ENCODE results near the gene SPTBN4.
"Not testable (repeated sequence)": the region's sequence is repeated elsewhere in the genome, so short reads cannot be mapped to it uniquely, and the experiment has no call there.

SPTBN4 gene

DNA sequence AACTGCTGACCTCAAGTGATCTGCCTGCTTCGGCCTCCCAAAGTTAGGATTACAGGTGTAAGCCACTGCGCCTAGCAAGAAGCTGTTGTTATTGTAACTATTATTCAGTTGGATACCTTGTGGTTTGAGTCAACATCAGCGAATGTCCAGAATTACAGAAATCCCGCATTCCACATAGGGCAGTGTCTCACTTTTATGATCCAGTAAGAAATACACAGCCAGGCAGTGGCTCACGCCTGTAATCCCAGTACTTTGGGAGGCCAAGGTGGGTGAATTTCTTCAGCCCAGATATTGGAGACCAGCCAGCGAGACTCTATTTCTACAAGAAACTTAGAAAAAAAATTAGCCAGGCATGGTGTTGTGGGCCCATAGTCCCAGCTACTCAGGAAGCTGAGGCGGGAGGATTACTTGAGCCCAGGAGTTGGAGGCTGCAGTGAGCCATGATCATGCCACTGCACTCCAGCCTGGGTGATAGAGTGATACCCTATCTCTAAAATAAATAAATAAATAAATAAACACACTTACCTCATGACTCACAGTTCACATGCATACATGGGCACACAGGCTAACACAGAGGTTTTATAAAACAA lies 43.8 kb downstream of the SPTBN4 start:
- no peak for DNase-seq

DNA sequence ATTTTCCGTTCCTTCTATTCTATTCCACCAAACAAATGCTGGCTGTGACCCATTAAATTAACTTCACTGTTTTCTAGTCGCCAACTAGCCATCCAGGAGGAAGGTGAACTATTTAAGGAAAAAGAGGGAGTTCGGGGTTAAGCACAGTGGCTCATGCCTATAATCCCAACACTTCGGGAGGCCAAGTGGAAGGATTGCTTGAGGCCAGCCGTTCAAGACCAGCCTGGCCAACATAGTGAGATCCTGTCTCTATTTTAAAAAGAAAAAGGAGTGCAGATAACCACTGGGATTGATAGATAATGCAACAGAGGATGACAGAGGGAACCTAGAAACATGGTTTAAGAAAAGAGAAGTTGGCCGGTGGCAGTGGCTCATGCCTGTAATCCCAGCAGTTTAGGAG lies 44.7 kb downstream of the SPTBN4 start:
- no peak for DNase-seq

DNA sequence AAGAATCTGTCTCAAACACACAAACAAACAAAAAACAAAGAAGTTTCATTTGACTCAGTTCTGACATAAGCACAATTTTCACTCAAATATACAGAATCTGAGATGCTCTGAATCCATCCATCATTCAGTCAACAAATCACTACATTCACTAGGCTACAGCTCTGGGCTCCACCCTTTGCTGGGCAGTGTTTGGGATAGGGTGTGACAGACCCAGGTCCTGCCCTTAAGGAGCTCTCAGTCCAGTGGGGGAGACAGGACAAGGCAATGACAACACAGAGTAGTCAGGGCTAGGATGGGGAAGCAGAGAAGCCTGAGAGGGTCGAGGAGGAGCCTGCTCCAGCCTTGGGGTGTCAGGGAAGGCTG lies 45.3 kb downstream of the SPTBN4 start:
- DNase-seq: no peak

DNA sequence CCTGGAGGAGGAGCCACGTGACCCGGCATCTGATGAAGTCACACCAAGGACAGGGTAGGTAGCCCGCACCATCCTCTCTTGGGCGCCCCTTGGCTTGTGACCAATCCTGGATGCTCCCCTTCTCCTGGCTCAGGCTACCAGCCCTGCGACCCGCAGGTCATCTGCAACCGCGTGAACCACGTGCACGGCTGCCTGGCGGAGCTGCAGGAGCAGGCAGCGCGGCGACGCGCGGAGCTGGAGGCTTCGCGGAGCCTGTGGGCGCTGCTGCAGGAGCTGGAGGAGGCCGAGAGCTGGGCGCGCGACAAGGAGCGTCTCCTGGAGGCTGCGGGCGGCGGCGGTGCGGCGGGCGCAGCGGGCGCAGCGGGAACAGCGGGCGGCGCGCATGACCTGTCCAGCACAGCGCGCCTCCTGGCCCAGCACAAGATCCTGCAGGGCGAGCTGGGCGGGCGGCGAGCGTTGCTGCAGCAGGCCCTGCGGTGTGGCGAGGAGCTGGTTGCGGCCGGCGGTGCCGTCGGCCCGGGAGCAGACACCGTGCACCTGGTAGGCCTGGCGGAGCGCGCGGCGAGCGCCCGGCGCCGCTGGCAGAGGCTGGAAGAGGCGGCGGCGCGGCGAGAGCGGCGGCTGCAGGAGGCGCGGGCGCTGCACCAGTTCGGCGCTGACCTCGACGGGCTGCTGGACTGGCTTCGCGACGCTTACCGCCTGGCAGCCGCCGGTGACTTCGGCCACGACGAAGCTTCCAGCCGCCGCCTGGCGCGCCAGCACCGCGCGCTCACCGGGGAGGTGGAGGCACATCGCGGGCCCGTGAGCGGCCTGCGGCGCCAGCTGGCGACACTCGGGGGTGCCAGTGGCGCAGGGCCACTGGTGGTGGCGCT lies 45.9 kb downstream of the SPTBN4 start:
- peak; percentile 43 for DNase-seq

DNA sequence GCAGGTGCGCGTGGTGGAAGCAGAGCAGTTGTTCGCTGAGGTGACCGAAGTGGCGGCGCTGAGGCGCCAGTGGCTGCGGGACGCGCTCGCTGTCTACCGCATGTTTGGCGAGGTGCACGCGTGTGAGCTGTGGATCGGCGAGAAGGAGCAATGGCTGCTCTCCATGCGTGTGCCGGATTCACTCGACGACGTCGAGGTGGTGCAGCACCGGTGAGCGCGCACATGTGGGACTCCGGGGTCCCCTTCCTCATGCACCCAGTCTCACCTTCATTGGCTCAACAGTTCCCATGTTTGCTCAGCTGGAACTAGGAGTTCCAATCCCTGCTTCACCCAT lies 46.5 kb downstream of the SPTBN4 start:
- DNase-seq: no peak

DNA sequence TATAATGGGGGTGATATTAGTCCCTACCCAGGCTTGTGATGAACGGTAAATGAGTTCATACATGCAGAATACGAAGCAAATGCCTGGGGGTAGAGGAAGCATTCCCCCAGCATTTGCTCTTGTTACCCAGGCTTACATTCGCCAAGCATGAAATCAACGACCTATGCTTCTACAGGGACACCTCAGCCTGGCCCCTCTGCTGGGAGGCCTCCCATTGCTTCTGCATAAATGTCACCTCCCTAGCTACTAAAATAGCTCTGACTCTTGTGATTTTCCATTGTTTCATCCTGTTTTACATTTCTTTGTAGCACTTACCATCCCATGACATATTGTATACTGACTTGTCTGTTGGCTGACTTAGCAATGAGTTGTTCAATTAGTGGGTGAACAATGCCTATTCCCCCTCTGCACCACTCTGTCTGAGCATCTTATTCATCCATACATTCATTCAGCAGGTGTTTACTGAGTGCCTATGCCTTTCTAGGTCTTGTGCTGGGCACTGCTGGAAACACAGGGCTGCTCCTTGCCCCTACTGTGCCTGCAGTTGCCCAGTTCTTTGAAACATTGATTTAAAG lies 47.0 kb downstream of the SPTBN4 start:
- no peak for DNase-seq

DNA sequence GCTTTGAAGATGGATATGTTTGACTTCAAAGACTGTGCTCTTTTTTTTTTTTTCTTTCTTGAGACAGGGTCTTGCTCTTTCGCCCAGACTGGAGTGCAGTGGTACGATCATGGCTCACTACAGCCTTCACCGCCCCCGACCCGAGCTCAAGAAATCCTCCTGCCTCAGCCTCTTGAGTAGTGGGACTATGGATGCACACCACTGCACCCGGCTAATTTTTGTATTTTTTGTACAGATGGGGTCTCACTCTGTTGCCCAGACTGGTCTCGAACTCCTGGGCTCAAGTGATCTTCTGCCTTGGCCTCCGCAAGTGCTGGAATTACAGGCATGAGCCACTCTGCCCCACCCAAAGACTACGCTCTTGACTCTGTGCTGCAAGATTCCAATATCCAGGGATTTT lies 50.4 kb downstream of the SPTBN4 start:
- DNase-seq: no peak

DNA sequence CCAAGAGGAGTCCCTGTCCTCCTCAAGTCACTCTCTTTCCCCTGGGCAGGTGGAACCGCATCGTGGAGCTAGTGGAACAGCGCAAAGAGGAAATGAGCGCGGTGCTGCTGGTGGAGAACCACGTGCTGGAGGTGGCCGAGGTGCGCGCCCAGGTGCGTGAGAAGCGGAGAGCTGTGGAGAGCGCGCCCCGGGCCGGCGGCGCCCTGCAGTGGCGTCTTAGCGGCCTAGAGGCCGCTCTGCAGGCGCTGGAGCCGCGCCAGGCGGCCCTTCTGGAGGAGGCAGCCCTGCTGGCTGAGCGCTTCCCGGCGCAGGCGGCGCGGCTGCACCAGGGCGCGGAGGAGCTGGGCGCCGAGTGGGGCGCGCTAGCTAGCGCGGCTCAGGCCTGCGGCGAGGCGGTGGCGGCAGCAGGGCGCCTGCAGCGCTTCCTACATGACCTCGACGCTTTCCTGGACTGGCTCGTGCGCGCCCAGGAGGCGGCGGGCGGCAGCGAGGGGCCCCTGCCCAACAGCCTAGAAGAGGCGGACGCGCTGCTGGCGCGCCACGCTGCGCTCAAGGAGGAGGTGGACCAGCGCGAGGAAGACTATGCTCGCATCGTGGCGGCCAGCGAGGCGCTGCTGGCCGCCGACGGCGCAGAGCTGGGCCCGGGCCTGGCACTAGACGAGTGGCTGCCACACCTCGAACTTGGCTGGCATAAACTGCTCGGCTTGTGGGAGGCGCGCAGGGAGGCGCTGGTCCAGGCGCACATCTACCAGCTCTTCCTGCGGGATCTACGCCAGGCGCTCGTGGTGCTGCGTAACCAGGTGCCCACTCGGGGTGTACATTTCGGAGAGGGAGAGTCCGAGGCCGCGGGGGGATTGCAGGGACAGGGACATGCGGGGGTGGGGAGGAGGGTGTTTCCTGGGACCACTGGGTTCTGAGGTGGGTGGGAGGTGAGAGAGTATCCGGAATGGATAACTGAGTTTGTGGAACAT lies 52.8 kb downstream of the SPTBN4 start:
- peak; percentile 83 for DNase-seq

DNA sequence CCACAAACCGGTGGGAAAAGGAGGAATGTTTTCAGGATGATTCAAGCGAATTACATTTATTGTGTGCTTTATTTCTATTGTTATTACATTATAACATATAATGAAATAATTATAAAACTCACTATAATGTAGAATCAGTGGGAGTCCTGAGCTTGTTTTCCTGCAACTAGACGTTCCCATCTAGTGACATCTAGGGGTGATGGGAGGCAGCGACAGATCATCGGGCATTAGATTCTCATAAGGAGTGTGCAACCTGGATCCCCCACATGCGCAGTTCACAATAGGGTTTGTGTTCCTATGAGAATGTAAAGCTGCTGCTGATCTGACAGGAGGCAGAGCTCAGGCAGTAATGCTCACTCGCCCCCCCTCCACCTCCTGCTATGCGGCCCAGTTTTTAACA lies 54.5 kb downstream of the SPTBN4 start:
- peak; percentile 57 for DNase-seq

DNA sequence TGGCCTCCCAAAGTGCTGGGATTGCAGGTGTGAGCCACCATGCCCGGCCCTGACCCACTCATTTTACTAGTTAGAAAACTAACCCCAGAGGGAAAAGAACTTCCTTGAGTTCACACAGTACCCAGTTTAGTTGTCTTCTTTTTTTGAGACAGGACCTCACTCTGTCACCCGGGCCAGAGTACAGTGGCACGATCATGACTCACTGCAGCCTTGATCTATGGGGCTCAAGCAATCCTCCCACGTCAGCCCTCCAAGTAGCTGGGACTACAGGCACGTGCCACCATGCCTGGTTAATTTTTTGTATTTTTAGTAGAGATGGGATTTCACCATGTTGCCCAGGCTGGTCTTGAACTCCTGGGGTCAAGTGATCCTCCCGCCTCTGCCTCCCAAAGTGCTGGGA lies 55.1 kb downstream of the SPTBN4 start:
- DNase-seq: not testable (repeated sequence)

DNA sequence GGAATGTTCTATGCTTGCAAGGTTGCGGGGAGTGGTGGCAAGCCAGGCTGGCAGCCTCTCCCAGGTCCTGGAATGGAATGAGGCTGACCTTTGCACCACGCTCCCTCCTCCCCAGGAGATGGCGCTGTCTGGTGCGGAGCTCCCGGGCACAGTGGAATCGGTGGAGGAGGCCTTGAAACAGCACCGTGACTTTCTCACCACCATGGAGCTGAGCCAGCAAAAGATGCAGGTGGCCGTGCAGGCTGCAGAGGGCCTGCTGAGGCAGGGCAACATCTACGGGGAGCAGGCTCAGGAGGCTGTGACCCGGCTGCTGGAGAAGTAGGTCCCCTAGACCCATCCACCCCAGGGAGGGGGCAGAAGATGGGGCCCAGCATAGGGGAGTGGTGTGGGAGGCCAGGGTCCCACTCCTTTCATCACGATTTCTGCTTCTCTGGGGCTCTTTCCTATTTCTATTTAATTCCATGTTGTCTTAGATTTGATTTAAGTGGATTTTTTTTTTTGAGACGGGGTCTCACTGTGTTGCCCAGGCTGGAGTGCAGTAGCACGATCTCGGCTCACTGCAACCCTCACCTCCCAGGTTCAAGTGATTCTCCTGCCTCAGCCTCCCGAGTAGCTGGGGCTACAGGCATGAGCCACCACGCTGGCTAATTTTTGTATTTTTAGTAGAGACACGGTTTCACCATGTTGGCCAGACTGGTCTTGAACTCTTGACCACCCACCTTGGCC lies 56.7 kb downstream of the SPTBN4 start:
- DNase-seq: peak; percentile 85

DNA sequence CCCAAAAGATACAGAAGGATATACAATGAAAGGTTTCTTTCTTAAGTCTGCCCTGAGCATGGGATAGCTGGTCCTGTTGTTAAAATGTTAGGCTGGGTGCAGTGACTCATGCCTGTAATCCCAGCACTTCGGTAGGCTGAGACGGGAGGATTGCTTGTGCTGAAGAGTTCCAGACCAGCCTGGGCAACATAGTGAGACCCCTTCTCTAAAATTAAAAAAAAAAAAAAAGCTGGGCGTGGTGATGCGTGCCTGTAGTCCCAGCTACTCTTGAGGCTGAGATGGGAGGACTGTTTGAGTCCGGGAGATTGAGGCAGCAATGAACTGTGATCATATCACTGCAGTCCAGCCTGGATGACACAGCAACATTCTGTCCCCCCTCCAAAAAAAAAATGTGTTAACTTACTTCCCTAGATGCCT lies 57.3 kb downstream of the SPTBN4 start:
- peak; percentile 45 for DNase-seq

DNA sequence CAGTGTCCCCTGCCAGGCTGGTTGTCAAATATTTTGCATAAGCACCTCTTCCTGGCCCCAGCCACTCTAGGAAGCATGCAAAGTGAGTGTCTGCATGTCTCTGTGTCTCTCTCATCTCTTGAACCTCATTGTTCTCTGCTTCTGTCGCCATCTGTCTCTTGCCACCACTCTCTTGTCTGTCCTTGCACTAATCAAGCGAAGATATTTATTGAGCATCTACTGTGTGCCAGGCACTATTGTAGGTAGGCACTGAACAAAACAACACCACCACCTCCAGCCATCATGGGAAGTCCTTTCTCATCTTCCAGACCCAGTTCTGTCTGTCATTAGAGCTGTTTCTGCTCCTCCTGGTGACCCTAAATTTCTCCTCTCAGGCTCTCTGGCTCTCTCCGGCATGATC lies 57.9 kb downstream of the SPTBN4 start:
- DNase-seq: no peak

DNA sequence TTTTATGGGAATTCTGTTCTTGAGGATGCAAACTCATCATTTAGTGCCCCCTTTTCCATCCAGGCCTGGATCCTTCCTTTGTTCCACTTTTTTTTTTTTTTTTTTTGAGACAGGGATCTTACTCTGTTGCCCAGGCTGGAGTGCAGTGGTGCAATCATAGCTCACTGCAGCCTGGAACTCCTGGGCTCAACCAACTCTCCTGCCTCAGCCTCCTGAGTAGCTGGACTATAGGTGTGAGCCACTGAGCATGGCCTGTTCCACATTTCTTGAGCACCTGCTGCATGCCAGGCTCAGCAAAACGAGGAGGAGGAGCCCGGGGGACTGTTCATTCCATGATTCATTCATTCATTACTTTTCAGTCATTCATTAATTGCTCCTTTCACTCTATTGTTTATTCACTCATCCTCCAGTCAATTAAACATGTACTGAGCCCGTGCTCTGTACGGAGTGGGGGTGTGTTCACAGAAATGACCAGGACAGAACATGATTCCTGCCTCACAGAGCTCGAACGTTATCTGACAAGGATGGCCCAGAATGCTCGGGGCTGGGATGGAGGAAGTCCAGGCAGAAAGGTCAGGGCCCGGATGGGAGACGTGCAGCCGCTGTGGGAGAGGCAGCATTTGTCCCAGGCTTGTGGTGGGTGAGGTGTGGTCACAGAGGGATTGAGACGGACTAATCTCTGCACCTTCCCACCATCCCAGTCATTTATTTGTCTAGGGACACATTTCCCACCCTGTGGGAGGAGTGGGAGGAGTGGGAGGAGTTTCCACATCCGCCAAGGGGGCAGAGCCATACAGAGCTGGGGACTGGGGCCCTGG lies 58.6 kb downstream of the SPTBN4 start:
- DNase-seq: no peak

DNA sequence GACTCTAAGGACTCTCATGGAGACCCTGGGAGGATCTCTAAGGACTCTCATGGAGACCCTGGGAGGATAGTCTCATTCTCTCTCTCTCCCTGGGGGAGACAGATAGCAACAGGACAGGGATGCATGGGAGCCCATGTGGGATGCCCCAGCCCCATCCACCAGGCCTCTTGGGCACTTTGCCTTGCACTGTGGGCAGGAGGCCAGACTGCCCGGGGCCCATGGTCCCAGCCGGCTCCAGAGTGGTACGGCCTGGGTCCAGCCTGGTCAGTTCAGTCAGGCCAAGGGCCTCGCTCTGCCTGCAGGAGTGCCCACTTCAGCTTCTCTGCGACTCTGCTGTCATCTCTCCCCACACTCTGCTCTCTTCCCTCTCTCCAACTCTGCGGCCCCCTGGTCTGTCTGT lies 61.3 kb downstream of the SPTBN4 start:
- DNase-seq: no peak

DNA sequence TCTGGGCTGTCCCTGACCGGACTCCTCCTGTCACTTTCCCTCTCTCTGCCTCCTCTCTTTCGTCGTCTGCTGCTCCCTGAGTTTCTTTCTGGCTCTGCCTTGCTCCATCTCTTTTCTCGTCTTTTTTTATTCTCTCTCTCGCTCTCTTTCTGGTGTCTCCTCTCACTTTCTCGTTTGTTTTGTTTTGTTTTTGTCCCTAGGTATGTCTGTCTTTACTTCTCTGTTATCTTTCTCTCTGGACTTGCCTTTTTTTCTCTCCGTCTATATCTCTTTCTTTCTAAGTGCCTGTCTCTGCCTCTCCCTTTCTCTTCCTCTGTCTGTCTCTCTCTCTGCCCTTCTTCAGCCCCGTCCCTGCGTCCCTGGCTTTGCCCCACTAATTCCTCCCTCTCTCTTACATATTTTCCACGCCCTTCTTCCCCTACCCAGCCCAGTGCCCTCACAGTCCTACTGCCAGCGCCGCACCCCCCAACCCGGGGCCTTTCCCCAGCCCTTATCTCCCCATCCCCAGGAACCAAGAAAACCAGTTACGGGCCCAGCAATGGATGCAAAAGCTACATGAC lies 61.8 kb downstream of the SPTBN4 start:
- no peak for DNase-seq

DNA sequence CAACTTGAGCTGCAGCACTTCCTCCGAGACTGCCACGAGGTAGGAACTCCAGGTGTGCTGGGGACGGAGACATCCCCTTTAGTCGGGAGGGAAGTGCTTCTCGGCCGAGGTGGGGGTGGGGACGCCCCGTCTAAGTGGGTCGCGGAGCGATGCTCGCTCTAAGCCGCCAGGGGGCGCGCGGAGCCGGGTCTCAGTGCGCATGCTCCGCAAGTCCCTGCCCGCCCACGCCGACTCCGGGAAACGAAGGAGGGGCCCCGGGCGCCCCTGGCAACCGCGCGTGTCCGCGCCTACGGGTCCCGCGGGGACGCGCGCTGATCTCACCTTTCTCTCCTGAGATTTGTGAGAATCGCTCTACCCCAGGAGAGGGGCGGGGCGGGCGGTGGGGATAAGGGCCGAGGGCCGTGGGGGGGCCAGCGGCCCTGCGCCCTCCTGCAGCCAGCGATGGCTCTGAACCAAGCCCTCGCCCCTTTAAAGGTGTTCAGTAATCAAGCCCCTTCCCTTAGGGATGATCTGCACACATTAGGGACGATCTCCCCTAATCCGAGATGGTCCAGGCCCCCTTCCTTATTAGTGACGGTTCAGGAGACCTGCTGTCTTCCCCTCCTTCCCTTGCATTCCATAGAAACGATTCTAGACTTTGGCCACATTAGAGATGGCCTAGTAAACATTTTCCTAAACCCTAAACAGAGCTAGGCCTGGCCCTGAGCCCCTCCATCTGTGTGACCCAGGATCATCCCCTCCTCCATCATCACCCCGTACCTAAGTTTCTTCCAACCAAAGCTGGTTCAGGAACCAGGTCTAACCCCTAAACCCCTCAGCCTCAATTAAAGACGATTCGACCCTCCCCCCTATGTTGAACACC lies 62.5 kb downstream of the SPTBN4 start:
- peak; percentile 90 for DNase-seq

DNA sequence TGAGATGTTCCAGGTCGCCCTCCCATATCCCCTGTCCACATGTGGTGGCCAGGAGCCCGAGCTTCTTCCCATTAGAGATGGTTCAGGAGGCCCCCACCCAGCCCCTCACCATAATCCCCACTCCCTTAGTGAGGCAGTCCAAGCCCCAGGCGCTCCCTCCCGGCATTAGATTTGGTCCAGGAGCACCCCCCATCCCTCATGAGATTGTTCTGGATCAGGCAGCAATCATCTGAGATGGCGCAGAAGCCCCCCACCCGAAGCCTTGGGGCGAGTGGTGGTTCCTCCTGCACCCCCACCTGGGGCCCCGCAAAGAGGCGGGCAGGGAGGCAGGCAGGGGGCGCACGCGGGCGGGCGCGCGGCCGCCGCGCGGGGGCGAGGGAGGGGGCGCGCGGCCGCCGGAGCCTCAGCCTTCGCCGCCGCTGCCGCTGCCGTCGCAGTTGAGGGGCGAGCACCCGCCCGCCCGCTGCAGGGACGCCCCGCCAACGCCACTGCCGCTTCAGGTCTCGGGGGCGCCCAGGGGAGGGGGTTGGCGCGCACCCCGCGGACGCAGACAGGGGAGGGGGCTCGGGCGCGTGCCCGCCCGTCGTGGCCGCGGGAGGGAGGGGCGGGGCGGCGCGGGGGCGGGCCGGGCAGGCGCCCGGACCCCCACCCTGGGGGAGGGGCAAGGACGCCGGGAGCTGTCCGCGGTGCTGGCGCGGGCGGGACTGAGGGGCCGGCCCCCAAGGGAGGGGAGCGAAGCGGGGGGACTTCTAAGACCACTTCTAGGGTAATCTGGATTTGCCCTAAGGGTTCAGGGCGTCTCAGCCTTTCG lies 63.5 kb downstream of the SPTBN4 start:
- DNase-seq: peak; percentile 51

DNA sequence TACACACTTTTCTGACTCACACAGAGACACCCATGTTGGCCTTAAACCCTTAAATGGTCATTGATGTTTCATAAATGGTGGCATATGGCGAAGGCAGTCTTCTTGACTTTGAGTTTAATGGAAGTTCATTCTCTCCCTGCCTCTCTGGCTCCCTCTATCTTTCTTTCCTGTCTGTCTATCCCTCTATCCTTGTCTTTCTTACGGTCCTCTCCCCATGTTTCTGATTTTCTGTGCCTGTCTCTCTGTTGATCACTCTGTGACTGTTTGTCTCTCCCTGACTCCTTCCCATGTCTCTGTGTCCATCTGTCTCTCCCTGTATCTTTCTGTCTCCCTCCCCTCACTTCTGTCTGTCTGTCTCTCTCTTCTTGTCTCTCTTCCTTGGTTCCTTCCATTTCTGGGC lies 66.7 kb downstream of the SPTBN4 start:
- no peak for DNase-seq
